GM12878 (cell line): Measurements from ENCODE around the gene SLC4A2. TPM values are rescaled to one million over a fixed set of nuclear protein-coding genes. Genes with fewer than 3 reads are reported as not detected.

Experiments used
- ATAC-seq: fragments of 200-7000 bp; cut with Tn5 transposase; 3 replicates; pipeline ENCODE4 v1.9.1; 2020; ENCODE audit warnings: mild to moderate bottlenecking, moderate library complexity
- BruUV-seq: library from RNA; stranded (reverse); fragments of 400-500 nt; replicated peaks from 2 replicates; lab custom pipeline; 2021; lab: Mats Ljungman, UMichigan
- CTCF ChIA-PET: fragments of 300-600 bp; sonication (Branson Sonifier 250); formaldehyde crosslinking; extraction: SDS; loops from one replicate; lab custom pipeline; 2021; ENCODE audit warnings: inconsistent platforms; lab: Yijun Ruan, JAX
- POLR2A ChIA-PET: fragments of 350-600 bp; formaldehyde crosslinking; extraction: SDS; loops from one replicate; lab custom pipeline; 2021; ENCODE audit warnings: inconsistent platforms; lab: Charles Lee
- RAD21 ChIA-PET: fragments of 300-600 bp; sonication (Branson Sonifier 250); formaldehyde crosslinking; loops from one replicate; lab custom pipeline; 2023; ENCODE audit warnings: antibody characterized with exemption; ENCODE audit not compliant: unreplicated experiment; lab: Charles Lee
- SMC1A ChIA-PET: fragments of 300-600 bp; sonication (Branson Sonifier 250); formaldehyde crosslinking; loops from one replicate; lab custom pipeline; 2023; ENCODE audit not compliant: unreplicated experiment, uncharacterized antibody; lab: Charles Lee
- DNase-seq: peaks from one replicate; pipeline ENCODE4 v3.0.0-alpha.2; 2011; ENCODE audit warnings: low read depth, low spot score
- FAIRE-seq: peaks from 3 replicates; lab custom pipeline; 2011; peaks lifted over from hg19 to GRCh38; lab: Jason Lieb, UNC
- H2AFZ ChIP-seq: 2 replicates; pipeline ENCODE4 v1.6.0; 2011; ENCODE audit warnings: low read depth, low read length, control low read depth; ENCODE audit not compliant: control insufficient read depth
- H3K27ac ChIP-seq: 2 replicates; pipeline ENCODE4 v1.5.1; 2011; ENCODE audit warnings: control low read depth; ENCODE audit not compliant: control insufficient read depth, insufficient read depth
- H3K27me3 ChIP-seq, 2 experiments: replicated peaks in 1 of 2; 2 replicates each; pipeline versions ENCODE4 v1.6.0 to v1.6.1; 2011; ENCODE audit warnings: low read length in 1 of 2; ENCODE audit not compliant: control insufficient read depth in 2 of 2, insufficient read depth in 2 of 2
- H3K36me3 ChIP-seq, 2 experiments: 2 replicates each; pipeline ENCODE4 v1.5.1; 2011; ENCODE audit warnings: low read length in 1 of 2; ENCODE audit not compliant: control insufficient read depth in 2 of 2, insufficient read depth in 2 of 2
- H3K4me1 ChIP-seq: 2 replicates; pipeline ENCODE4 v1.6.1; 2011; ENCODE audit warnings: mild to moderate bottlenecking, low read length, moderate library complexity, mixed read lengths; ENCODE audit not compliant: control insufficient read depth, insufficient read depth
- H3K4me2 ChIP-seq: 2 replicates; pipeline ENCODE4 v1.6.0; 2011; ENCODE audit warnings: control low read depth; ENCODE audit not compliant: control insufficient read depth, insufficient read depth
- H3K4me3 ChIP-seq: fragments of 200-600 bp; sonication (generic); 2 replicates; pipeline ENCODE4 v1.5.1; 2016
- H3K79me2 ChIP-seq: 2 replicates; pipeline ENCODE4 v1.6.0; 2011; ENCODE audit warnings: low read length; ENCODE audit not compliant: control insufficient read depth, insufficient read depth
- H3K9ac ChIP-seq: 2 replicates; pipeline ENCODE4 v1.8.0; 2011; ENCODE audit warnings: low read length, control low read depth, mixed read lengths; ENCODE audit not compliant: control insufficient read depth, insufficient read depth
- H3K9me3 ChIP-seq: replicated peaks from 3 replicates; pipeline ENCODE4 v1.5.1; 2011; ENCODE audit warnings: mild to moderate bottlenecking, low read length; ENCODE audit not compliant: control insufficient read depth, insufficient read depth
- H4K20me1 ChIP-seq: 2 replicates; pipeline ENCODE4 v1.6.0; 2011; ENCODE audit not compliant: control insufficient read depth, insufficient read depth
- BHLHE40 ChIP-seq, 2 experiments: fragments of 450-650 bp in 1 of 2; IDR thresholded peaks; 2 replicates each; pipeline ENCODE4 v1.6.1; 2011 to 2017; ENCODE audit warnings: low read depth in 2 of 2, borderline replicate concordance in 1 of 2, improper control_type of control experiment in 1 of 2, low read length in 1 of 2, mild to moderate bottlenecking in 1 of 2
- EGR1 ChIP-seq, 2 experiments: IDR thresholded peaks; 1 replicate in 1 of 2; 2 replicates in 1 of 2; pipeline ENCODE4 v1.6.1; 2011 to 2012; ENCODE audit warnings: low read depth in 2 of 2, low read length in 2 of 2, borderline replicate concordance in 1 of 2, mild to moderate bottlenecking in 1 of 2, moderate library complexity in 1 of 2
- PAX8 ChIP-seq: fragments of 450-650 bp; IDR thresholded peaks from 2 replicates; pipeline ENCODE4 v1.6.1; 2017; ENCODE audit warnings: mild to moderate bottlenecking, moderate library complexity
- RAD21 ChIP-seq: IDR thresholded peaks from 2 replicates; pipeline ENCODE4 v1.6.1; 2011; ENCODE audit warnings: mild to moderate bottlenecking, low read depth, low read length, moderate library complexity; ENCODE audit not compliant: insufficient read depth
- RELB ChIP-seq: fragments of 450-650 bp; IDR thresholded peaks from 2 replicates; pipeline ENCODE4 v1.6.1; 2017; ENCODE audit warnings: low read depth, mild to moderate bottlenecking, moderate library complexity
- SKIL ChIP-seq: fragments of 450-650 bp; IDR thresholded peaks from 2 replicates; pipeline ENCODE4 v1.6.1; 2017; ENCODE audit warnings: mild to moderate bottlenecking, low read depth, inconsistent platforms; ENCODE audit not compliant: poor library complexity, severe bottlenecking
- SRF ChIP-seq, 2 experiments: IDR thresholded peaks; 2 replicates each; pipeline ENCODE4 v1.6.1; 2011; ENCODE audit warnings: low read depth in 2 of 2, low read length in 2 of 2, mild to moderate bottlenecking in 1 of 2, moderate library complexity in 1 of 2
- TBL1XR1 ChIP-seq: IDR thresholded peaks from 2 replicates; pipeline ENCODE4 v1.6.1; 2012; ENCODE audit warnings: low read depth, low read length, improper control_type of control experiment
- USF2 ChIP-seq: IDR thresholded peaks from 2 replicates; pipeline ENCODE4 v1.6.1; 2011; ENCODE audit warnings: low read depth, low read length, improper control_type of control experiment, borderline replicate concordance
- ZSCAN29 ChIP-seq: fragments of 450-650 bp; IDR thresholded peaks from 2 replicates; pipeline ENCODE4 v1.6.1; 2017; ENCODE audit warnings: mild to moderate bottlenecking, moderate library complexity
- WGBS: methylation state at CpG from one replicate; pipeline ENCODE4 v1.1.6; 2016; ENCODE audit warnings: low lambda C conversion rate; ENCODE audit not compliant: insufficient replicate concordance, insufficient coverage; ENCODE audit errors: missing lambda C conversion rate; 5-methylcytosine and 5-hydroxymethylcytosine counted together
- in situ Hi-C: fragments of 300-500 bp; cut with MboI; formaldehyde crosslinking; loops from 9 replicates; pipeline ENCODE4 v1.14.3; 2018; ENCODE audit warnings: mixed read lengths
- intact Hi-C: fragments of 100-400 bp; cut with micrococcal nuclease; formaldehyde crosslinking; loops from one replicate; pipeline ENCODE4 v1.14.2; 2022; ENCODE audit not compliant: unreplicated experiment
- polyA plus RNA-seq, 11 experiments: library from polyadenylated mRNA; depleted of rRNA in 4 of 11; unstranded in 6 of 11; stranded (reverse) in 5 of 11; fragments of >200 nt; fragmentation: Nextera tagmentation in 4 of 11; fragmentation: Illumina TruSeq in 1 of 11; extraction: Ambion mirVana in 4 of 11; extraction: Trizol in 1 of 11; gene quantifications; 1 replicate in 1 of 11; 2 replicates in 10 of 11; pipeline versions ENCODE4 v1.2.1 to v1.2.3, GENCODE V29; 2011 to 2016; ENCODE audit warnings: inconsistent platforms in 2 of 11, missing spikeins in 2 of 11, low read depth in 1 of 11
- total RNA-seq, 4 experiments: library from RNA; depleted of rRNA in 3 of 4; stranded (reverse); fragments of >200 nt in 3 of 4; fragmentation: Illumina TruSeq in 1 of 4; extraction: Trizol in 1 of 4; gene quantifications; 2 replicates each; pipeline versions ENCODE4 v1.2.1 to v1.2.3, GENCODE V29; 2013 to 2021

SLC4A2 gene
- total and polyA plus RNA-seq, 10 of the 15 experiments (the other 5 are each of a cell fraction or from before 2014, with no cell fraction given): 2.7 to 78.6 (median 30.1) TPM

GRCh38 chr7:151086802-151087244 lies 27.4 kb downstream of the SLC4A2 start:
- DNase-seq: no peak
- SMC1A ChIA-PET: interaction anchor here (1.2 to 3.2 kb wide), 2 partner anchors 28 to 58 kb away, joined by 3 to 16 read pairs; partner anchors contain the start of gene ABCB8
- Histone ChIP-seq H3K79me2 (peaks cover 68% of the 10 kb centered on the region), H3K36me3 (no peaks in the 10 kb centered on the region; a peak in 1 of 4 replicates), H3K9me3 (no peaks in the 10 kb centered on the region), H3K4me1 (peaks cover 31% of the 10 kb centered on the region), H3K27me3 (no peaks in the 10 kb centered on the region), H2AFZ (peak overlapping the region; percentile 56)
- under 1% methylated on average over 39 of the region's 56 CpGs for WGBS
- CTCF ChIA-PET: interaction anchor here (1.5 to 2.0 kb wide), 2 partner anchors 24 to 37 kb away, joined by 4 to 17 read pairs; no protein-coding TSS in a partner anchor
- no peak for FAIRE-seq
- RAD21 ChIA-PET: no interaction called here
- TF ChIP-seq SKIL (no peak), PAX8 (no peak), USF2 (no peak), BHLHE40 (IDR thresholded peaks at IDR 0.05; ENCODE audit: borderline replicate concordance in 1 of 2, low read depth in 2 of 2, low read length in 1 of 2) (no peak), EGR1 (IDR thresholded peaks at IDR 0.05; ENCODE audit: borderline replicate concordance in 1 of 2, low read depth in 2 of 2, low read length in 2 of 2) (no peak), SRF (IDR thresholded peaks at IDR 0.05; ENCODE audit: low read depth in 2 of 2, low read length in 2 of 2) (no peak), RELB (no peak), TBL1XR1 (no peak), ZSCAN29 (no peak), RAD21 (no peak)
- TF ChIP-seq, all 136 proteins: peak for 0
- Histone ChIP-seq H3K27ac (peak overlapping the region; percentile 80), H4K20me1 (no peaks in the 10 kb centered on the region), H3K4me3 (peak overlapping the region; percentile 87), H3K4me2 (peak overlapping the region; percentile 95), H3K9ac (peak overlapping the region; percentile 57)
- POLR2A ChIA-PET: interaction anchor here (1.3 kb wide), 1 partner anchor 28 kb away, joined by 4 read pairs; no protein-coding TSS in a partner anchor
- ATAC-seq: no peak
- no TSS peak for BruUV-seq
- in situ Hi-C loops: no loop called here
- intact Hi-C loops: no loop called here
